Activated naive CD4-positive, alpha-beta T cell treated with anti-CD3 and anti-CD28 coated beads, Interleukin-2, amount 50 U/mL, for 72 hours (primary cell): ENCODE measurements around the gene CST6. TPM values are rescaled to one million over a fixed set of nuclear protein-coding genes. Genes with fewer than 3 reads are reported as not detected.

Source experiments
- ATAC-seq, 2 donors: fragments of 150-1000 bp; cut with Tn5 transposase; 2 replicates each; pipeline ENCODE4 v1.10.0; 2021; ENCODE audit warnings: mild to moderate bottlenecking in 2 of 2, moderate library complexity in 2 of 2
- DNase-seq, 2 donors: peaks; one replicate each; pipeline ENCODE4 v3.0.0; 2021 to 2022; ENCODE audit warnings: low spot score in 2 of 2
- H3K27ac Mint-ChIP-seq, 2 donors: one replicate each; pipeline ENCODE4 v1.8.0; 2022; ENCODE audit warnings: mild to moderate bottlenecking in 2 of 2, mixed read lengths in 2 of 2
- H3K36me3 Mint-ChIP-seq, 2 donors: one replicate each; pipeline ENCODE4 v1.8.0; 2022; ENCODE audit warnings: mixed read lengths in 2 of 2
- H3K9me3 Mint-ChIP-seq, 2 donors: one replicate each; pipeline ENCODE4 v1.8.0; 2022; ENCODE audit warnings: mixed read lengths in 2 of 2
- total RNA-seq, 2 donors: library from RNA; stranded (reverse); gene quantifications; one replicate each; pipeline ENCODE4 v1.2.3, GENCODE V29; 2022

Gene CST6
- total RNA-seq, 2 donors from 2014 or later, result 0.43 TPM; not detected in 1

DNA sequence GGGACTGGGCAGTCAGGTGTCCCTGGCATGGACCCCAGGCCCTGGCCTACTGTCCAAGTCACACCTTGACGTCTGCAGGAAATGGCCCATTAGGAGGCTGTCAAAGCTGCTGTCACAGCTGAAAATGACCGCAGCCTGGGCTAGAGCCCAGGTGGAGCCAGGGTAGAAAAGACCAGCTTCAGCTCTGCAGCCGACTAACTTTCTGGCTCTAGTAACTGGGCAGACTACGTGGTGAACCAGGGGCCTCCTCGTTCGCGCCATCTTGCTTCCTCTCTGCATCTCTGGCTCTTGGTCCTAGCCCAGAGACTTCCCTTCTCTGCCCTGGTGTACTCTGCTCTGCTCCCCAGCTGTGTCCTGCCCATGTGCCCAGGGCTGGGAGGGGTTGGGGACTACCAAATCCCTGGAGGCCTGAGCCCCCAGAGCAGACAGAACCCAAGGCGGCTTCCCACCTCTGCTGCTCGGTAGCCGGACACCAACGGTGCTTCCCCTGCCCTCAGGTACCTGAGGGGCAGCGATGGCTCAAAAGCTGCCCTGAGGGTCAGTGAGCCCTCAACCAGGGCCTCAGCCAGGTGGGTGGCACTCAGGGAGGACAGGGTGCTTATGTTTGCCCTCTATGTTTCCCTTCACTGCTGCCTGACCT, 30.6 kb upstream of the CST6 start:
- ATAC-seq, result no peak
- H3K36me3 Mint-ChIP-seq, result peaks cover 0 to 4% of the 10 kb centered on the region in 2 donors
- H3K27ac Mint-ChIP-seq, result no peak overlapping the region
- DNase-seq, result no peak
- H3K9me3 Mint-ChIP-seq, result no peaks in the 10 kb centered on the region

DNA sequence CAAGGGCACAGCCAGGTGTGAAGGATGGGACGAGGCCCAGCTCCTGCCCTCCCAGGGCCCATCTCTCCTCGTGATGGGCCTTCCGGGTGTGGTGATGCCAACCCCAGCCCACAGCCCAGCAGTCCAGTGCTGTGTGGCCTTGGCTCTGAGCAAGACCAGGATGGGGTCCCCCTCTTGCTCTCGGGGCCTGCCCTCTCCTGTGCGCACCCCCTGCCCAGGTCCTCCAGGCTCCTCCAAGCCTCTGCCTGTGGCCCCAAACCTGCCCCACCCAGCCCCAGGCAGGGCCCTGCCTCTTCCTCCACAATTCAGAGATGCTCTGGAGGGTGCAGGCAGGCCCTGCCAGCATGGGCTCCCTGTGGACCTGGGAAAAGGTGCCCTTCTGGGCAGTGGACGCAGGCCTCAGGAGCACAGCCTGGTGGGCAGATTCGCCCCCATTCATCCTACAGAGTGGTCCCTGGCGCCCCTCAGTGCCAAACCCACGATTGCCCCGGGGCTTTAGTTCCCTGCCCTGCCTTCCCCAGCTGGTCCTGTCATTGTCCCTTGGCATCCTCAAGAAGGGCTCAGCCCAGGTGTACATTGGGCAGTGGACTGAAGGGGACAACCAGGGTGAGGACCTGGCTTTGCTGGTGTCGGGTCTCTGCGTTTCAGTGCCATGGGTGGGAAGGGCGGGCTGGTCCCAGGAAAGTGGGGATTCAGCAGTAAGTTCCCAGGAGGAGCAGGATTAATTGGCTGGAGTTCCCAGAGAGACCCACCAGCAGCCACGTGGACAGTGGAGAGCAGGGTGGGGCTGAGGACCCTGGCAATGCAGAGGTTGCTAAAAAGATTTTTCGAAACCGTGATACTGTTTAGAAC, 29.6 kb upstream of the CST6 start:
- peaks cover 0 to 4% of the 10 kb centered on the region in 2 donors for H3K36me3 Mint-ChIP-seq
- peak in 1 of 2 donors; percentile 20 for ATAC-seq
- no peak for DNase-seq
- H3K9me3 Mint-ChIP-seq, result no peaks in the 10 kb centered on the region
- no peak overlapping the region for H3K27ac Mint-ChIP-seq

DNA sequence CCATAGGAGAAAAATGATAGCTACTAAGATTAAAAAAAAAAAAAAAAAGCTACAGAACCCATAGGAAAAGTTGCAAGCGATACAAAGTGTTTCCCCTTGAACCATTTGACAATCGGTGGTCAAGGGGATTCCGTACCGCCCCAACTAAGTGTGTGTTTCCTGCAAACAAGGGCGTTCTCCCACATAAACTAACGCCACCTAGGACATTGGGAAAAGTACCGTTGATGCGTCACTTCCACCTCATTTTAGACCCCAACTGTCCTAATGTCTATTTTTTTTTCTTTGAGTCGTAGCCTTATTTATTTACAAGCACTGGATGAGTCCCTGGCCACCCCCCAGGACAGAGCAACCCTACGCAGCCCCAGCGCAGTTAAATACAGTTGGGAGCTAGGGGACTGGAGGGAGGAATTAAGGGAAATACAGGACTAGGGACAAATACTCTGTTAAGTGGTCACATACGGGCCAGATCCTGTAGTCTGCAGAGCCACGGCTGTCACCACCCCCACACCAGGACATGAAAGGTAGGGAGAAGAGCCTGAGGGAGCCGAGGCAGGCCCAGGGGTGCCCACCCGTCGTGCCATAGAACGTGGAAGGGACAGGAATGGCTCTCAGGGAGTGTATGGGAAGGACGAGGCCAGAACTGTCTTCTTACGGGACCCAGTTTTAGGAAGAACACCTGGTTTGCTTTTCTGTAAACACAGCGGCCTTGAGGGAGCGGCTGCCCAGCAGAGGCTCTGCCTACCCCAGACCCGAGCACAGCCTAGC, 28.8 kb upstream of the CST6 start:
- DNase-seq (no peak), ATAC-seq (no peak)
- Mint-ChIP-seq H3K9me3 (no peaks in the 10 kb centered on the region), H3K27ac (peak overlapping the region in 1 of 2 donors; percentile 77), H3K36me3 (peaks cover 0 to 4% of the 10 kb centered on the region in 2 donors)

DNA sequence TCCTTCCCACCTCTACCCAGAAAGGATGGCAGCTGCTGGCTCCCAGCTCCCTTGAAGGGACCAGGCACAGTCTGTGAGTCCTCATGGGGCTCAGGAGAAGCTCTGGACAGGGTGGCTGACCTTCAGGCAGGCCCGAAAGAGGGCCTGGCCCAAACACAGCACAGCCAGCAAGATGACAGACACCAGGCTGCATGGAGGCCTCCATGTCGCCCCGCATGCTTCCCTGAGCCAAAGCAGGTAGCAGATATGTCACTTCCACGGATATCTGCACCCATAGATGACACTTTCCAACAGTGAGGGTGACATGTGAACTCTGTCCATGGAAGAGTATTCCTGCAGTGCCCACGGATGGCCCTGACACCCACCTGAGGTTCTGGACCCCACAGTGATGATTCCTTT, 28.2 kb upstream of the CST6 start:
- no peak for DNase-seq
- Mint-ChIP-seq H3K36me3 (peaks cover 0 to 4% of the 10 kb centered on the region in 2 donors), H3K27ac (no peak overlapping the region), H3K9me3 (no peaks in the 10 kb centered on the region)
- no peak for ATAC-seq

DNA sequence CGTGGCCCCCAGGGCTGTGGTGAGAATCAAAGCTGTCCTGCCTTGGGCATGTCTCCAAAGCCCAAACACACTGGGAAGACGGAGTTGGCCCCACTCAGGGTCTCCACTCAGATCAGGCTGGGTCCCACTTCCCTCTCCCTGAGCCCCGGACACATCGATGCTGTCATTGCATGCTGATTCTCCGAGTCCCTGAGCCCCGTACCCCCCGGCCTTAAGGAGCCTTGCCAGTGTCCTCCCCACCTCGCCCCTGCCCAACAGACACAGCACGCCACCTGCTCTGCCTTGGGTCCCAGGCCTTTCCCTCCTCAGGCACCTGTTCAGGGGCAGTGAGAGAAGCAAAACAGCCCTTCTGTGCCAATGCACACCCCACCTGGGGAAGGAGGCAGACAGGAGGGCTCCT, 24.5 kb upstream of the CST6 start:
- Mint-ChIP-seq H3K36me3 (no peaks in the 10 kb centered on the region), H3K9me3 (no peaks in the 10 kb centered on the region), H3K27ac (peak overlapping the region in 1 of 2 donors; percentile 50)
- DNase-seq (no peak), ATAC-seq (no peak)

DNA sequence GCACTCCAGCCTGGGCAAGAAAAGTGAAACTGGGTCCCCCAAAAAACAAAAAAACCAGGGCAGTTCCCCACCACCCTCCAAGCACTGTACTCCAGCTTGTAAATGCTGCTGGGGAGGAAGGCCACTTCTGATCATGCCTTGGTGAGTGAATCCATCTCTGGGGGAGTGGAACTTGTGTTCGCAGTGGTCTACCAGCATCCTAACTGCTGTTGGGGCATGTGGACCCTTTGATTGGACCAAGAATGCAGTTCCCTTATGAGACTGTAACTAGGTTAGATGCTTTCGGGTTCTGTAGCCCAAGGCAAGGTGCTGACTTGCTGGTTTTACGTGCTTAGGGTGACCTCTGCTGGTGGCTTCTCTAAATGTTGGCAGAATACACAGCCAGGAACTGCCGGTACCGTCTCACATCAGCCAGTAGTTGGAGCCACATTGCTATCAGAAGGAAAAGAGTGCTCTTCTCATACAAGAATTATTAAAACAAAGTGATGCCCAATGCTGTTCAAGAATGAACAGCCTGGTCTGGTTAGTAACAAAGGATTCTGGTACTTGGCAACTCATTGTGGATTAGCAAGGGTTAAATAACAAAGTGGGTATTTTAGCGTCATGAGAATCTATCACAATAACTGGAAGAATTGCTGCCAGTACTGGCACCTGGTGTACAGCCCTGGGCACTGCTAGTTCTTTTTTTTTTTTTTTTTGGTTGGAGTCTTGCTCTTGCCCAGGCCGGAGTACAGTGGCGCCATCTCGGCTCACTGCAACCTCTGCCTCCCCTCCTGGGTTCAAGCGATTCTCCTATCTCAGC, 22.8 kb upstream of the CST6 start:
- H3K9me3 Mint-ChIP-seq, result no peaks in the 10 kb centered on the region
- ATAC-seq, result peak; percentile 99 to 100
- peak; percentile 88 to 89 for DNase-seq
- no peaks in the 10 kb centered on the region for H3K36me3 Mint-ChIP-seq
- H3K27ac Mint-ChIP-seq, result peak overlapping the region; percentile 44 to 70

DNA sequence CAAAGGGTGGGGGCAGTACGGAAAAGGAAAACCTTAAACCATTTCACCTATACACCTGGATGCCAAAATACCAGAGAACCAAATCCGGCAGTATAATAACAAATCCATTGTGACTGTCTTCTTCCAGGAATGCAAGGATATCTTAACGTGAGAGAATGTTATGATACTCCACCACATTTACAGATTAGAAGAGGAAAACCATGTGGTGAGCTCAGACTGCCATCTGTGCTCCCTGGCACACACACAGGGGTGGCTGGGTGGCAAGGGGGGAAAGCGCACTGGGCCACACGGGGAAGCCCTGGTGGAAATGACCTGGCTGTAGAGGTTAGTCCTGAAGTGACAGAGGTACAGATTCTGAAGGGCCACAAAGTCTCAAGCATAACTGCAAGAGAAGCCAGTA, 19.8 kb upstream of the CST6 start:
- ATAC-seq (no peak), DNase-seq (no peak)
- H3K36me3 Mint-ChIP-seq, result peaks cover 0 to 7% of the 10 kb centered on the region in 2 donors
- no peaks in the 10 kb centered on the region for H3K9me3 Mint-ChIP-seq
- H3K27ac Mint-ChIP-seq, result peak overlapping the region in 1 of 2 donors; percentile 78

DNA sequence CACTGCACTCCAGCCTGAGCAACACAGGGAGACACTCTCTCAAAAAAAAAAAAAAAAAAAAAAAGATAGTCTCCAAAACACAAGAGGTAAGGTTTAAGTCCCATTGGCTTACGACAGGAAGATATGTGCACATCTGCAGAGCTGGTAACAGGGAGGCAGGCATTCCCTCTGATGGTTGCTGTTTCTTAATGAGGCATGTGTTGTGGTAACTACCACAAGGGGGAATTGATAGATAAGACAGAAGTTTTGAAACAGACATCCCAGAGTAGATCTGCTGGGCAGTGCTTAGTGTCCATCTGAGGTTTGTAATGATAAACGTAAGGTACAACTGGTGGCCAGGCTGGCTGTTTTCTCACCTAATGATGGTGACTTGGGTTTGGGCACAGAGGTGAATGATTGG, 14.5 kb upstream of the CST6 start:
- no peak for ATAC-seq
- DNase-seq, result no peak
- Mint-ChIP-seq H3K36me3 (peaks cover 35 to 43% of the 10 kb centered on the region in 2 donors), H3K27ac (peak overlapping the region in 1 of 2 donors; percentile 29), H3K9me3 (no peaks in the 10 kb centered on the region)

DNA sequence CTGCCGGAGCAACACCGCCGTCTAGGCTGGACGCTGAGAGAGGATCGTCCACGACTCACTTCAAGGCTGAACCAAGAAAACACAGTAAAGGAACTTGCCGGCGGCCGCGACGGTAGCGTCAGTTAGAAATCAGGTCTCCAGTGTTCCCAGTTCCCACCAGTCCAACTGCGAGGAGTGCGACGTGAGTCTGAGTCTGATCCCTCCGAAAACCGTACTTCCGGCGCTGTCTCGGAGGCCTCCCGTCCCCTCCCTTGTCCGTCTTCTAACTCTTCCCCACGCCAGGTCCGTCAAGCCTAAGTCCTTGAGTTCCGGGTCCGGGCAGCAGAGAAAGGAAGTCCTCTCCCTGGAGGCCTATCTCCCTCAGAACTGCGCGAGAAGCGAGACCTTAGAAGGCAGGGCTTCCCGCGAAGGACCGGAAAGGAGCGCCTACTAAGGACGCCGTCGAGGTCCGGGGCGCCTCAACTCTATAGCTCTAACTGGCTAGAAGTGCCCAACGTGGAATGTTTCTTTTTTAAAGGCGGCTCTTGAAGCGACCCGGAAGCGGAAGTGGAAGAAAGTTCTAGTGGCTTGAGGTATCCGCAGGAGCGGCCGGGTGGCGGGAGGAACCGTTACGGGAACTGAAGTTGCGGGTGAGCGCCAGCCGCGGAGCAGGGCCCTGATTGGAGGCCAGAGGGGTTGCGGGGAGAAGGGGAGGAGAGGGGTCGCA, 9.7 kb upstream of the CST6 start, which contains the start of the genes BANF1 and EIF1AD:
Gene BANF1, plus strand, starts transcription at position 562 of the 706 bp plus-strand sequence. CDS start 748 bp downstream, outside the sequence.
Gene EIF1AD, minus strand, starts transcription at position 216 of the 706 bp plus-strand sequence. CDS start 1,768 bp downstream, outside the sequence.
- peak; percentile 94 to 95 for DNase-seq
- Mint-ChIP-seq H3K36me3 (peaks cover 44 to 55% of the 10 kb centered on the region in 2 donors), H3K27ac (peak within 1 kb of the TSS; percentile 96 to 99), H3K9me3 (no peaks in the 10 kb centered on the region)
- ATAC-seq, result peak; percentile 85 to 91

DNA sequence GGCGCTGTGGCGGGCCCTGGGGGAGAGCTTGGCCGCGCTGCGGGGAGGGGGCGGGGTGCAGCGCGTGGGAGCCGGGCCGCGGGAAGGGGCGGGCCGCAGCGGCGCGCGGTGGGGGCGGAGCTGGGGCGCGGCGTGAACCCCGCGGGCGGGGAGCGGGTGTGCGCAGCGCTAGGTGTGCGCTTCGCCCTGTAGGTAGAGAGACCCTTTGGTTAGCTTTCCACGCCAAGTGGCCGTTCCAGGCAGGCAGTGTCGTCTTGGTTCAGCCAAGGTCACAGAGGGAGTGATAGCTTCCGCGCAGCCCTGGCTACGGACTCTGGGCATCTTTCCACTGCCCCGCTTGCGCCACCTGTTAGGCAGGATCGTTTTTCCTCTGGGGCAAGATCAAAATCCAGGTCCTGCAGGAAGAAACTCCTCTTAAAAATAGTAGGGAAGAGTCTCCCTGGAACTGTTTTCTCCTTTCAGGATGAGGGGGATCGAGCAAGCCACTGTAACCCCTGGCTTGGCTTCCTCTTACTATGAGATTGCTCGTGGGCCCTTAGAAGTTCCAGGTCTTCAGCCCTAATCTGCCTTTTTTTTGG, 9.1 kb upstream of the CST6 start:
- ATAC-seq (peak; percentile 77 to 78), DNase-seq (no peak)
- Mint-ChIP-seq H3K36me3 (peaks cover 39 to 50% of the 10 kb centered on the region in 2 donors), H3K27ac (peak overlapping the region; percentile 96 to 99), H3K9me3 (no peaks in the 10 kb centered on the region)

DNA sequence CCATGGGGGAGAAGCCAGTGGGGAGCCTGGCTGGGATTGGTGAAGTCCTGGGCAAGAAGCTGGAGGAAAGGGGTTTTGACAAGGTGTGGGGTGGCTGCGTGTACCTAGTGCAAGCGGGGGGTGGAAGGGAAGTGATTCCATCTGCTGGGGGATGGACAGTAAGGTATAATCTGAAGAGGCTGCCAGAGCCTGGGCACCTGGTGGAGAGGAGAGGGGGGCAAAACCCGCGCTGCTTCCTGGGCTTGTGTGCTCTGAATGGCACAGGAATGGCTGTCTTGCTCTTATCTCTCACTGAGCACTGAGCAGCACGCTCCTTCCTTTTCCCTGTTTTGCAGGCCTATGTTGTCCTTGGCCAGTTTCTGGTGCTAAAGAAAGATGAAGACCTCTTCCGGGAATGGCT, 8.5 kb upstream of the CST6 start:
- H3K9me3 Mint-ChIP-seq, result no peaks in the 10 kb centered on the region
- H3K36me3 Mint-ChIP-seq, result peaks cover 34 to 44% of the 10 kb centered on the region in 2 donors
- H3K27ac Mint-ChIP-seq, result peak overlapping the region; percentile 94 to 96
- DNase-seq (no peak), ATAC-seq (no peak)

DNA sequence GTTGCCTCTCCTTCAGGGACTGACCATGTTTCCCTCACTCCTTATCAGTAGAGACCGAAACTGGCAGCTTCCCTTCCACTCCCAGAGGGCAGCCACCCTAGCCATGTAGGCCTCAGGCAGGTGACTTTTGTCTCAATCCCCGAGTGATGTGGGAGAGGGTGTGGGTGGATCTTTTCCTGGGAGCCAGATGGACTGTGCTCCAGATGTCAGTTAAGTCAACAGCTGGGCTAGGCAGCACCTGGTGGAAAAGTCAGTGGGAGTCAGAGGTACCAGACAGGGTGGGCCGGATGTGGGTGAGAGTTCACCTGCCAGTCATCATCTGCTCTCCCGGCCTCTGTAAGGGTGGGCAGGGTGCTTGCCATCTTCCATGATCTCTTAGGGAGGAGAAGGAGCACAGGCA, 7.6 kb upstream of the CST6 start:
- Mint-ChIP-seq H3K27ac (peak overlapping the region; percentile 82 to 96), H3K36me3 (peaks cover 31 to 35% of the 10 kb centered on the region in 2 donors), H3K9me3 (no peaks in the 10 kb centered on the region)
- no peak for DNase-seq
- ATAC-seq, result no peak

DNA sequence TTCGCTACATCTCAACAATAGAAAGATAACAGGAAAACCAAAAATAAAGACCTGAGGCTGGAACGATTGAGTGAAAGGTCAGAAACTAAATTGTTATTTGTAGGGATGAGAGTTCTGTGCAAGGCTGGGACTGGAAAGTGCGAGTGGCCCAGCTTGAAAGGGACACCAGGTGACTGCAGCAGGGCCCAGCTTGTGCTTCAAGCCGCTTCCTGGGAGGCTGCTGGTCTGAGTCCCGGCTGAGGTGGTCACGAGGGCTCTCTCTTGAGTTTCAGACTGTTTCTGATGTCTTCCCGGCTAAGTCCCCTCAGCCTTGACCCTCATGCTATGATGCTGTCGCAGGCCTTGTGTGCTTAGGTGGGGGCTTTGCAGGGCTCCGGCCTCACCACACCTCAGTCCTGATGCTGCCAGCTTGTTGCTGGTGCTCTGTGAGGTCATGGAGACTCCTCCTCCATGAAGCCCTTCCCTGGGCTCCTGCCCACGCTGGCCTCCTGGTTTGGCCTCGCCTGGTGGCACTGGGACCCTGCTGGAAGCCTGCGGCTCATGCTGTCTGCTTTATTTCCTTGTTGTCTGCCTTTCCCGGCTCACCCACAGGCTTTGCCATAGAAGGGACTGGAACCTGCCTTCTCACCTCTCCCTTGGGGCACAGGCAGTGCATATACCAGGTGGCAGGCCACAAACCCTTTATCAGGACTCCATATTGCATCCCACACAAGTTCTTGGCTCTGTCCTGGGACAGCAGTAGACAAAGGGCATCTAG, 5.5 kb upstream of the CST6 start:
- peaks cover 21 to 26% of the 10 kb centered on the region in 2 donors for H3K36me3 Mint-ChIP-seq
- ATAC-seq, result no peak

DNA sequence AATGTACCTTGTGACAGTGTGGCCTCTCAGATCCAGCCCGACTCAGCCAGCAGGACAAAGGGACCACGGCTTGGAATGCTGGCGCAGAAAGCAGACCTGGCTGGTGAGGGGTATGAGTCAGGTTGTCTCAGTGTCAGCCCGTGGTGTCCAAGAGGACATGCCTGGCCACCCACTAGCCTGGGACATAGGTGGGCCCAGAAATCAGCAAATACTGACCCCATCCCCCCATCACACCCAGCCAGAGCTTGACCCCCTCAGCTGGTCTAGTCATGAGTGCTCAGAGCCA, 5.0 kb upstream of the CST6 start:
- DNase-seq, result no peak
- Mint-ChIP-seq H3K36me3 (peaks cover 16 to 21% of the 10 kb centered on the region in 2 donors), H3K9me3 (no peaks in the 10 kb centered on the region), H3K27ac (no peak overlapping the region)
- ATAC-seq, result no peak

More for the DNA sequence above, 5.5 kb upstream of the CST6 start:
- Mint-ChIP-seq H3K27ac (no peak overlapping the region), H3K9me3 (no peaks in the 10 kb centered on the region)
- DNase-seq, result no peak

DNA sequence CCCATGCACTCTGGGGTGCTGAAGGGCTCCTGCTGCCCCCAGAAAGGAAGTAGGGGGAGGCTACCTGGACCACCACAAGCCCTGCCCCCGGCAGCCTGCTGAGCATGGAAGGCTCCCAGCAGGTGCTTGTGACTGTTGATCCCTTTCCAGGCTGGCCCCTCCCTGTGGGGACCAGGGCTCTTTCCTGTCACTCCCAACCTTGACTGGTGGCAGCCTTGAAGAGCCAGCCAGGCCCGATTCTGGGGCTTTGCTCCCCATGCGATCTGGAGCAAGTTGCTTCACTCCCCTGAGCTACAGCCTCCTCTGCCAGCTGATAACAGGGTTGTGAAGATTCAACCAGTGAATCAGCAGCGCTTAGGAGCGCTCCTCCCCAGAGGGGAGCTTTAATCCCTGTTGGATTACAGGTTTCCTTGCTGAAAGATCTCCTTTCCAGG, 4.6 kb upstream of the CST6 start:
- Mint-ChIP-seq H3K9me3 (no peaks in the 10 kb centered on the region), H3K36me3 (peaks cover 12 to 17% of the 10 kb centered on the region in 2 donors), H3K27ac (no peak overlapping the region)
- DNase-seq, result no peak
- ATAC-seq, result no peak
